Caco-2 (cell line): ENCODE measurements around the gene LNPEP. TPM values are rescaled to one million over a fixed set of nuclear protein-coding genes. Genes with fewer than 3 reads are reported as not detected.

Experiments
- BruUV-seq: library from RNA; stranded (reverse); fragments of 400-500 nt; replicated peaks from 2 replicates; lab custom pipeline; 2021; lab: Mats Ljungman, UMichigan
- CTCF ChIA-PET: fragments of 300-600 bp; sonication (Branson Sonifier 250); formaldehyde crosslinking; loops from one replicate; lab custom pipeline; 2022; ENCODE audit warnings: antibody characterized with exemption; lab: Charles Lee
- POLR2A ChIA-PET: fragments of 300-600 bp; sonication (Branson Sonifier 250); formaldehyde crosslinking; loops from one replicate; lab custom pipeline; 2022; ENCODE audit warnings: antibody characterized with exemption; lab: Charles Lee
- DNase-seq, 2 experiments: peaks; one replicate each; pipeline versions ENCODE4 v3.0.0 to v3.0.0-alpha.2; 2020 to 2022
- H3K27me3 ChIP-seq: replicated peaks from 2 replicates; pipeline ENCODE4 v1.6.0; 2011; ENCODE audit warnings: low read length; ENCODE audit not compliant: control insufficient read depth, insufficient read depth
- H3K36me3 ChIP-seq: 2 replicates; pipeline ENCODE4 v1.5.1; 2011; ENCODE audit warnings: low read length; ENCODE audit not compliant: control insufficient read depth, insufficient read depth
- H3K4me1 ChIP-seq: fragments of 250-450 bp; sonication (Bioruptor Pico); 2 replicates; pipeline ENCODE4 v1.5.1; 2020; ENCODE audit warnings: mild to moderate bottlenecking
- H3K4me3 ChIP-seq: 2 replicates; pipeline ENCODE4 v1.5.1; 2011; ENCODE audit warnings: low read depth, mild to moderate bottlenecking, control low read depth, low read length
- H3K9me3 ChIP-seq: fragments of 250-450 bp; sonication (Bioruptor Pico); 2 replicates; pipeline ENCODE4 v1.5.1; 2020; ENCODE audit warnings: mild to moderate bottlenecking, moderate library complexity
- H3K27ac Mint-ChIP-seq: one replicate; pipeline ENCODE4 v1.8.0; 2022; ENCODE audit warnings: mixed read lengths; ENCODE audit not compliant: unreplicated experiment
- H3K27me3 Mint-ChIP-seq: one replicate; pipeline ENCODE4 v1.8.0; 2022; ENCODE audit warnings: mixed read lengths; ENCODE audit not compliant: insufficient read depth, unreplicated experiment
- H3K36me3 Mint-ChIP-seq: one replicate; pipeline ENCODE4 v1.8.0; 2022; ENCODE audit warnings: mild to moderate bottlenecking, mixed read lengths; ENCODE audit not compliant: insufficient read depth, unreplicated experiment
- H3K4me1 Mint-ChIP-seq: one replicate; pipeline ENCODE4 v1.8.0; 2022; ENCODE audit warnings: low read depth, mixed read lengths; ENCODE audit not compliant: unreplicated experiment
- H3K4me3 Mint-ChIP-seq: one replicate; pipeline ENCODE4 v1.8.0; 2022; ENCODE audit warnings: mild to moderate bottlenecking, moderate library complexity, mixed read lengths; ENCODE audit not compliant: unreplicated experiment
- H3K9me3 Mint-ChIP-seq: one replicate; pipeline ENCODE4 v1.8.0; 2022; ENCODE audit warnings: mixed read lengths; ENCODE audit not compliant: unreplicated experiment
- intact Hi-C: fragments of 100-400 bp; cut with micrococcal nuclease; formaldehyde crosslinking; loops from one replicate; pipeline ENCODE4 v1.10.0; 2022; ENCODE audit not compliant: unreplicated experiment
- total RNA-seq: library from RNA; stranded (reverse); gene quantifications from 2 replicates; pipeline ENCODE4 v1.2.3, GENCODE V29; 2022
- TF ChIP-seq, protein P1 (sequence below), 2 experiments: fragments of 200-600 bp in 1 of 2; IDR thresholded peaks; 1 replicate in 1 of 2; 2 replicates in 1 of 2; pipeline versions ENCODE4 v1.5.1 to v1.8.0; 2011 to 2022; ENCODE audit warnings: antibody characterized with exemption in 1 of 2, control low read depth in 1 of 2, inconsistent platforms in 1 of 2, low read depth in 1 of 2, low read length in 1 of 2, mild to moderate bottlenecking in 1 of 2, moderate library complexity in 1 of 2; ENCODE audit not compliant: insufficient read depth in 1 of 2, severe bottlenecking in 1 of 2, unreplicated experiment in 1 of 2

LNPEP gene
- total RNA-seq, 1 experiment from 2014 or later: 21.4 TPM

GRCh38 chr5:96993760-96994159 lies 57.9 kb downstream of the LNPEP start:
- Mint-ChIP-seq H3K9me3 (no peaks in the 10 kb centered on the region), H3K36me3 (peaks cover 35% of the 10 kb centered on the region), H3K4me3 (no peak overlapping the region), H3K4me1 (peaks cover 11% of the 10 kb centered on the region), H3K27ac (no peak overlapping the region), H3K27me3 (no peaks in the 10 kb centered on the region)
- BruUV-seq: no TSS peak
- no peak for DNase-seq
- intact Hi-C loops: loop anchor here (10.0 kb wide), 1 partner anchor 239 kb away; no protein-coding TSS in a partner anchor
- no peaks in the 10 kb centered on the region for H3K9me3 ChIP-seq
- POLR2A ChIA-PET: interaction anchor here (1.0 kb wide), 1 partner anchor 58 kb away, joined by 3 read pairs; the partner anchor contains the start of gene LNPEP
- H3K4me3 ChIP-seq: no peak overlapping the region
- TF ChIP-seq, protein P1, sequence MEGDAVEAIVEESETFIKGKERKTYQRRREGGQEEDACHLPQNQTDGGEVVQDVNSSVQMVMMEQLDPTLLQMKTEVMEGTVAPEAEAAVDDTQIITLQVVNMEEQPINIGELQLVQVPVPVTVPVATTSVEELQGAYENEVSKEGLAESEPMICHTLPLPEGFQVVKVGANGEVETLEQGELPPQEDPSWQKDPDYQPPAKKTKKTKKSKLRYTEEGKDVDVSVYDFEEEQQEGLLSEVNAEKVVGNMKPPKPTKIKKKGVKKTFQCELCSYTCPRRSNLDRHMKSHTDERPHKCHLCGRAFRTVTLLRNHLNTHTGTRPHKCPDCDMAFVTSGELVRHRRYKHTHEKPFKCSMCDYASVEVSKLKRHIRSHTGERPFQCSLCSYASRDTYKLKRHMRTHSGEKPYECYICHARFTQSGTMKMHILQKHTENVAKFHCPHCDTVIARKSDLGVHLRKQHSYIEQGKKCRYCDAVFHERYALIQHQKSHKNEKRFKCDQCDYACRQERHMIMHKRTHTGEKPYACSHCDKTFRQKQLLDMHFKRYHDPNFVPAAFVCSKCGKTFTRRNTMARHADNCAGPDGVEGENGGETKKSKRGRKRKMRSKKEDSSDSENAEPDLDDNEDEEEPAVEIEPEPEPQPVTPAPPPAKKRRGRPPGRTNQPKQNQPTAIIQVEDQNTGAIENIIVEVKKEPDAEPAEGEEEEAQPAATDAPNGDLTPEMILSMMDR (IDR thresholded peaks at IDR 0.05; ENCODE audit: insufficient read depth in 1 of 2, low read depth in 1 of 2, low read length in 1 of 2, severe bottlenecking in 1 of 2, unreplicated experiment in 1 of 2): no peak
- CTCF ChIA-PET: interaction anchor here (1.3 to 2.0 kb wide), 2 partner anchors 125 to 148 kb away, joined by 3 to 5 read pairs; partner anchors contain the start of gene LIX1
- H3K36me3 ChIP-seq: no peaks in the 10 kb centered on the region
- no peaks in the 10 kb centered on the region for H3K27me3 ChIP-seq
- H3K4me1 ChIP-seq: no peaks in the 10 kb centered on the region

DNA sequence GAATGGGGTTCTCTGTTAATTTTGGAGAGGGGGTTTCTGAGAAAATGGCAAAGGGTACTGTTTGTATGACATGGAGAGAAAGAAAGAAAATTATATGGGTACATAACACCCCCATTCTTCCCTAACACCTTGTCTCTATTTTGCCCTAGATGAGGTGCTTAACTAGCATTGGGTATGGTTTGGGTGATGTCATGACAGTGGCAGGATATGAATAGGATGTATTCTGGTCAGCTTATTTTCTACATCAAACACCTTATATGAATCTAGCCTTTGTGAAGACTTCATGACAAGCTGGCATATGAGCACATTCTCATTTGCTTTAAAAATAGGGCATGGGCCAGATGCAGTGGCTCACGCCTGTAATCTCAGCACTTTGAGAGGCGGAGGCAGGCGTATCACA lies 58.6 kb downstream of the LNPEP start:
- intact Hi-C loops: loop anchor here (10.0 kb wide), 1 partner anchor 240 kb away; no protein-coding TSS in a partner anchor
- H3K36me3 Mint-ChIP-seq: peaks cover 39% of the 10 kb centered on the region
- Histone ChIP-seq H3K4me3 (no peak overlapping the region), H3K27me3 (no peaks in the 10 kb centered on the region), H3K36me3 (no peaks in the 10 kb centered on the region), H3K4me1 (no peaks in the 10 kb centered on the region; the same call in 1 of the 2 replicates), H3K9me3 (no peaks in the 10 kb centered on the region)
- POLR2A ChIA-PET: interaction anchor here (0.5 kb wide), 1 partner anchor 352 kb away, joined by 3 read pairs; no protein-coding TSS in a partner anchor
- H3K4me3 Mint-ChIP-seq: no peak overlapping the region
- H3K27me3 Mint-ChIP-seq: no peaks in the 10 kb centered on the region
- no peaks in the 10 kb centered on the region for H3K9me3 Mint-ChIP-seq
- CTCF ChIA-PET: interaction anchor here (2.0 kb wide), 1 partner anchor 148 kb away, joined by 5 read pairs; the partner anchor contains the start of gene LIX1
- TF ChIP-seq, protein P1 (IDR thresholded peaks at IDR 0.05; ENCODE audit: insufficient read depth in 1 of 2, low read depth in 1 of 2, low read length in 1 of 2, severe bottlenecking in 1 of 2, unreplicated experiment in 1 of 2): no peak
- no peak overlapping the region for H3K27ac Mint-ChIP-seq
- DNase-seq: no peak
- BruUV-seq: no TSS peak
- H3K4me1 Mint-ChIP-seq: peaks cover 18% of the 10 kb centered on the region

DNA sequence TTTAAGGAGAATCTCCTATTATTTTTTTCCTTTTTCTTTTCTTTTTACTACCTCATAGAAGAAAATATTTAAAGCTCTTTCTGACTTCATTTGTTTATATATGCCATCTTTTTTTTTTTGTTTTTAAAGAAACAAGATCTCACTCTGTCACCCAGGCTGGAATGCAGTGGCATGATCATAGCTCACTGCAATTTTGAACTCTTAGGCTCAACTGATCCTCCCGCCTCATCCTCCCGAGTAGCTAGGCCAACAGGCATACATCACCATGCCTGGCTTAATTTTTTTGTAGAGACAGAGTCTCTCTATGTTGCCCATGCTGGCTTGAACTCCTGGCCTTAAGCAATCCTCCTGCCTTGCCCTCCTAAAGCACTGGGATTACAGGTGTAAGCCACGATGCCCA lies 59.5 kb downstream of the LNPEP start:
- Mint-ChIP-seq H3K4me3 (no peak overlapping the region), H3K27me3 (no peaks in the 10 kb centered on the region), H3K9me3 (no peaks in the 10 kb centered on the region), H3K36me3 (peaks cover 39% of the 10 kb centered on the region), H3K4me1 (peaks cover 18% of the 10 kb centered on the region), H3K27ac (no peak overlapping the region)
- no peaks in the 10 kb centered on the region for H3K27me3 ChIP-seq
- H3K36me3 ChIP-seq: no peaks in the 10 kb centered on the region
- no peaks in the 10 kb centered on the region for H3K9me3 ChIP-seq
- H3K4me3 ChIP-seq: no peak overlapping the region
- BruUV-seq: no TSS peak
- POLR2A ChIA-PET: no interaction called here
- CTCF ChIA-PET: interaction anchor here (0.6 kb wide), 1 partner anchor 126 kb away, joined by 3 read pairs; no protein-coding TSS in a partner anchor
- intact Hi-C loops: loop anchor here (5.0 to 10.0 kb wide), 2 partner anchors 47 to 241 kb away; no protein-coding TSS in a partner anchor
- TF ChIP-seq, protein P1 (IDR thresholded peaks at IDR 0.05; ENCODE audit: insufficient read depth in 1 of 2, low read depth in 1 of 2, low read length in 1 of 2, severe bottlenecking in 1 of 2, unreplicated experiment in 1 of 2): no peak
- peaks cover 4% of the 10 kb centered on the region for H3K4me1 ChIP-seq
- DNase-seq: no peak
